ENCODE data around the gene FSD2.

DNA sequence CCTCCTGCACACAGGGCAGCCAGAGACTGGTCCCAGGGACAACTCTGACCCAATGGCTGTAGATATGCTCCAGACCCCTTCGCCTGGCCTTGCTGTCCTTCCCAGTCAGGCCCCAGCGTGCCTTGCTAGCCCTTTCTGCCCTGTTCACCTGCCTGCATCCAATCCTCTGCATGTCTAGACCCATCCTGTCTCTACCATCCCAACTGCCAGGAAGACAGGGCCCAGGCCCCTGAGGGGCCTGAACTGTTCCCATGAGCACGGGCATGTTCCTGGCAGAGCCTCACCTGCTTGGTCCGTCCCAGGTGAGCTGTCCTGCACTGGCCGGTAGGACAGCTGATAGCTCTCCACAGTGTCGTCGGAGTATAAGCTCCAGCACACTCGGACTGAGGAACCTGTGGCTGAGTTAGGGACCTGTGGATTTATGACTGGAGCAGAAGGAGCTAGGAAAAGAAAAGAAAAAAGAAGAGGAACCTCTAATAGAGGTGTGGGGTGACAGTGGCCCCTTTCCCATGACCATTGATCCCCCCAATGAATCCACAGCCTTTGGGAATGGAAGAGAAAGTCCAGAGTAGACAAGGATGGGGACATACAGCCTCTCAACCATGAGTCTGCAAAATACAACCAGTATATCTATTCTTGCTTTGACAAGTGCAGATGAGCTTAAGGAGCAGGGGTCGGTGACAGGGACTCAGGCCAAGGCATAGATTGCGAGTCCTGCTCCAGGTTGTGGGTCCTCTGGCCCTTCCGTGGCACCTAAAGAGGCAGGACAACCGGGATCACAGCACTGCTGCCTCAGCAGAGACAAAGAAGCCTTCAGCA lies 33.9 kb downstream of the FSD2 start:
- no peak for TF ChIP-seq MXI1 (IDR thresholded peaks at IDR 0.05; ENCODE audit: low read depth, low read length)
- TF ChIP-seq, protein P1, sequence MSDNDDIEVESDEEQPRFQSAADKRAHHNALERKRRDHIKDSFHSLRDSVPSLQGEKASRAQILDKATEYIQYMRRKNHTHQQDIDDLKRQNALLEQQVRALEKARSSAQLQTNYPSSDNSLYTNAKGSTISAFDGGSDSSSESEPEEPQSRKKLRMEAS (IDR thresholded peaks at IDR 0.05; ENCODE audit: low read depth, low read length) = no peak

All from GM12878 (cell line).